ENCODE results near the gene SMIM32.

The SMIM32 gene

DNA sequence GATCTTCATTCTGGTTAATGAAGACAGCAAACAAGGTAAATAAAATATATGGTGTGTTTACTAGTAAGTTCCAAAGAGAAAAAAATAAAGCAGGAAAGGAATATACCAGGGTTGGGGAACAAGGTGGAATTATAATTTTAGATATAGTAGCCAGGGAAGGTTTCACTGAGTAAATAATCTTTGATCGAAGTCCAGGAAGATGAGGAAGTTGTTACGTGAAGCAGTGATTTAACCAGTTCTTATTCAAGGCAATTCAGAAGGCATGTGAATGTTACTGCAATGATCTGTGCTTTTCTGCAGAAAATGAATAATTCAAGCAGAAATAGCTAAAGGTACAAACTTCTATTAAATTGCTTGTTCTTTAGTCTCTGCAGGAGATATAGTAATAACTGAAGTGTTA, 6.2 kb downstream of the SMIM32 start:
- DNase-seq (ENCODE audit: low read depth) = no peak

DNA sequence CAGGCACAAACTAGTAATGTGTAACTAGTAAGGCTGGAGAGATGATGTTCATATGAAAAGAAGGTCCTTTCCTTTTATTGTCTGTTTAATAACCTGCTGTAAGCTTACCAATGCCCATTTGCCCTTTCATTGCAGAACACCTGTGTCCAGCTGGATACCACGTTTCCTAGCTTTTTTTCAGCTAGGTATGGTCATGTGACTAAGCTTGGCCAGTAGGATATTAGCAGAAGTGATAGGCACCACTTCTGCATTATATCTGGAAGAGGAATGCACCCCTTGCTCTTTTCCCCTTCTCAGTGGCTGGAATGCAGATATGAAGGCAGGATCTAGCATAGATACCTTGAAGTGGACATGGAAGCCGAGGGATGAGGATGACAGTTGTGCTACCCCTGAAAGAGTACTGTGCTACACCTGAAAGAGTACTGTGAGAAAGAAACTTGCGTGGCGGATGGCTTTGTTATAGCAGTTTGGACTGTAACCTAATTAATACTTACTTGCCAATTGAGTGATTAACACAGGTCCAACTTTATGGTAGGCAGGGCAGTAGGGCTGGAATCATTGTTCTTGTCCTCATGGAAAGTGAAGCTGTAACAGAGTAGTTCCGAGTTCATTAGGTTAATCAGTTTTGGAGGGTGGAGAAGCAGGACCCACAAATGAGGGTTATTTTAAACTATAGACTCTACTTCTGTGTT, 6.8 kb downstream of the SMIM32 start:
- DNase-seq (ENCODE audit: low read depth) = no peak

DNA sequence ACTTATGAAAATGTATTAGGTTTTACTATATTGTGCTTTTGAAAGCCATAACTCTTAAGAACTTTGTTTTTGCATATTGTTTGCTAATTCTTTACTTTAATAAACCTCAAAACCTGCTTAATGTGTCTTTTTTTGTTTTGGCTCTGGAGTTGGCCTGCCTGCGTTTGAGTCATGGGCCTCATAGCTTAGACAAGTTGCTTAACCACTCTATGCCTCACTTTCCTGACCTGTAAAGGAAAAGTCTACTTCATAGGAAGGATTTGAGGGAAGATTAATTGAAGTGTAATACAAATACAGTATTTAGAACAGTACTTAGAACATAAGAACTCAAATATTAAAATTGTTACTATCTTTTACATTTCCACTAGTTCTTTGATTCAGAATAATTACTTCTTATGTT, 10.3 kb downstream of the SMIM32 start:
- DNase-seq (ENCODE audit: low read depth) = no peak

GRCh38 chr5:136174021-136174659, 18.8 kb downstream of the SMIM32 start:
- DNase-seq (ENCODE audit: low read depth) = no peak

GRCh38 chr5:136169218-136169617, 23.7 kb downstream of the SMIM32 start:
- DNase-seq (ENCODE audit: low read depth) = no peak

- DNase-seq (ENCODE audit: low read depth) = no peak
Observed at GRCh38 chr5:136166909-136167308, 26.1 kb downstream of the SMIM32 start.

DNA sequence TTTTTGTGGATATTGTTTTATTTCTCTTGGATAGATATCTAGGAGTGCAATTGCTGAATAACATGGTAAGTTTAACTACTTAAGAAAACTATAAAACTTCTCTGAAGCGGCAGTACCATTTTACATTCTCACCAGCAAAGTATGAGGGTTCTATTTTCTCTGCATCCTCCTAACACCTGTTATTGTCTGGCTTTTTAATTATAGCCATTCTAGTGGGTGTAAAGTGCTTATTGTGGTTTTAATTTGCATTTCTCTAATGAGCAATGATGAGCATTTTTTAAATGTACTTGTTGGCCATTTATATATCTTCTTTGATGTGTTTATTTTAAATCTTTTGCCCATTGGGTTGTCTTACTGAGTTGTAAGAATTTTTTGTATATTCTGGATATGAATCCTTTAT, 28.7 kb downstream of the SMIM32 start:
- no peak for DNase-seq (ENCODE audit: low read depth)

- no peak for DNase-seq (ENCODE audit: low read depth)
Observed at GRCh38 chr5:136162008-136162407, 31.0 kb downstream of the SMIM32 start.

GRCh38 chr5:136159457-136159856, 33.5 kb downstream of the SMIM32 start:
- no peak for DNase-seq (ENCODE audit: low read depth)

- DNase-seq (ENCODE audit: low read depth) = no peak
Observed at GRCh38 chr5:136157514-136157913, 35.4 kb downstream of the SMIM32 start.

DNA sequence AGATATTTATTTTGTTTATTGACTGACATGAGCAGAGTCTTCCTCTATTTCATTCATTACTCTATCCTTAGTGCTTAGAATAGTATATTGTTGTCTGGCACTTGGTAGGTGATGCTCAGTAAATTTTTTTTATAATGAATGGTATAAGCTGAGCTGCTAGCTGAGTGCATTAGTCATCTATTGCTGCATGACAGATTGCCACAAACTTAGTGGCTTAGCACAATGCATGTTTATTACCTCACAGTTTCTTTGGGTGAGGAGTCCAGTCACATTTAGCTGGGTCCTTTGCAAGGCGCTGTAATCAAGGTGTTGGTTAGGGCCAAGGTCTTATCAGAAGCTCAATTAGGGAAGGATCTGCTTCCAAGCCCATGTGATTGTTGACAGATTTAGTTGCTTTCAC, 37.2 kb downstream of the SMIM32 start:
- DNase-seq (ENCODE audit: low read depth) = no peak

DNA sequence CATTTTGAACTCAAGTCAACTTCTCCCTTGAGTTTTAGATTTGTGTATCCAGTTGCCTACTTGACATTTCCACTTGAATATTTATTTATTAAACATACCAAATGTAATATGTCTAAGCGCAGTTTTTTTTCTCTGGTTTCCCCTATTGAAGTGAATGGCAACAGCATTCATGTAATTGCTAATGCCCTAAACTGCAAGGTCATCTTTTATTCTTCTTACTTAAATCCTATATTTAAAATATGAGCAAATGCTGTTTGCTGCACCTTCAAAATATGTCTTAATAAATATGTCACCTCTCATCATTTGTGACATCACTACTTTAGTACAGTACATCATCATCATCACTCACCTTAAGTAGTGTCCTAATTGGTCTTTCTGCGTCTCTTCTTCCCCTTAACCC, 37.9 kb downstream of the SMIM32 start:
- DNase-seq (ENCODE audit: low read depth) = no peak

DNA sequence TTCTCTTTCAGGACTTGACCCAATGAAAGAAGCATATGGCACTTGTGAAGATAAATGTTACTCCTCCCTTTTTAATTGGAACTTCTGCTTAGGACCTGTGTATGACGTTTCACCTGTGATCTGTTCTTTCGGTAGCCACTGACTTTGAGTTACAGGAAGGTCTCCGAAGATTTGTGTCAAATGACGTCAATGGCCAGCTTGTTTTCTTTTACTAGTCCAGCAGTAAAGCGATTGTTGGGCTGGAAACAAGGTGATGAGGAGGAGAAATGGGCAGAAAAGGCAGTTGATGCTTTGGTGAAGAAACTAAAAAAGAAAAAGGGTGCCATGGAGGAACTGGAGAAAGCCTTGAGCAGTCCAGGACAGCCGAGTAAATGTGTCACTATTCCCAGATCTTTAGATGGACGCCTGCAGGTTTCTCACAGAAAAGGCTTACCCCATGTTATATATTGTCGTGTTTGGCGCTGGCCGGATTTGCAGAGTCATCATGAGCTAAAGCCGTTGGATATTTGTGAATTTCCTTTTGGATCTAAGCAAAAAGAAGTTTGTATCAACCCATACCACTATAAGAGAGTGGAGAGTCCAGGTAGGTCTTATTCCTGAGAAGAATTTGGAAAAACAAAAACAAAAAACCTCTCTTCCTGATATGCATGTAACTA, 39.3 kb downstream of the SMIM32 start:
- DNase-seq (ENCODE audit: low read depth) = no peak

DNA sequence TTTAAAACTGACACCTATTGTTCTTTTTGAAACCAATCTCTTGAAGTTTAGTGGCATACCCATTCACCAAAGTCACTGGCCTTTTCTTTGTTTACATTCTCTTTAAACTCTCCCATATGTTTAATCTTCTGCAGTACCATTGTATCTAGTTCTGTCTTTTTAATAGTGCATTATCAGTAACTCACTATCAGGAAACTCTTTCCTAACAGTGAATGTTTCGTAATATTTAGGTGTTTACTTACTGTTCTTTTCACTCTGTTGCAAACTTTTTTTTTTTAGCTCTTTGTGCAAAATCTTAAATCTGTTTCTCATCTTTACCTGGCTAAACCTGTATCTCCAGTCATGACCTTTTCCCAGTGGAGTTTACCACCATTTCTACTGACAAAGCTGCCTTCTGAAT, 43.1 kb downstream of the SMIM32 start:
- no peak for DNase-seq (ENCODE audit: low read depth)

DNA sequence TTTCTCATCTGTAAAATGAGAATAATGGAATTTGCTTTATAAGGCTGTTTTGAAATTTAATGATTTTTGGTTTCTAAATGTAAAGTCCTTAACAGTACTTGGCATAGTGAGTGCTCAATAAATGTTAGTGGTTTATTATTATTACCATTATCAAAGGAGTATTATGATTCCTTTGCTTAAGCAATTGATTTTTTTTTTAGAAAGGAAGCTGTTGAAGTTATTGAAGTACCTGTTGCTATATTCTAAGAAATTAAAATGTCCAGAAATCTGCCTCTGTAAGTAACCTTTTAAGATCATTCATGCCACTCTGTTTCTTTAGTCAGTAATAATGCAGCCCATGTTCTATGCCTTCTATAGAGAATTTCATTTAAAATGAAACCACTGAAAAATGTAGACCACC, 45.3 kb downstream of the SMIM32 start:
- no peak for DNase-seq (ENCODE audit: low read depth)

- DNase-seq (ENCODE audit: low read depth) = no peak
Observed at GRCh38 chr5:136146201-136146600, 46.8 kb downstream of the SMIM32 start.

DNA sequence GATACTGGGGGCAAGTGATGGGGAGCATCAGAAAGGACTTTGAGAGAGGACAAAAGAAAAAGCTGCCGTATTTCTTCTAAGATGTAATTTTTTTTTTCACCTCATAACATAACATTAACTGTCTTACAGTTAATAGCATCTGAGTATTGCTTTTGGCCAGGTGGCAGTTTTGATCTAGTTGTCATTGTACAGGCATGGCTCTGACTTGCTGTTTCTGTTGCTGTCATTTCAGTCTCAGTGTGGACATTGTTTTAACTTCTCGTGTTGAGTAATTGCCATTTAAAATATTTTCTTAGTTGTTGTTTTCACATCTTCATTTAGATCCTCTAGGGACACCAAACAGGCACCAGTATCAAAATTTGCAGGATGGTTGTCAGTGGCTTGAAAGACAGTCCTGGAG, 47.9 kb downstream of the SMIM32 start:
- DNase-seq (ENCODE audit: low read depth) = no peak

GRCh38 chr5:136143763-136144162, 49.2 kb downstream of the SMIM32 start:
- DNase-seq (ENCODE audit: low read depth) = no peak

- DNase-seq (ENCODE audit: low read depth) = no peak
Observed at GRCh38 chr5:136143312-136143711, 49.6 kb downstream of the SMIM32 start.

GRCh38 chr5:136141561-136141960, 51.4 kb downstream of the SMIM32 start:
- no peak for DNase-seq (ENCODE audit: low read depth)
